GM06990 (cell line): ENCODE data around the gene ZNF710.

Experiments
- DNase-seq: peaks from one replicate; pipeline ENCODE4 v3.0.0-alpha.2; 2011; ENCODE audit not compliant: insufficient read length; ENCODE audit errors: extremely low read depth
- H3K27me3 ChIP-seq: replicated peaks from 2 replicates; pipeline ENCODE4 v1.6.0; 2011; ENCODE audit warnings: low read length; ENCODE audit not compliant: control insufficient read depth, insufficient read depth
- H3K36me3 ChIP-seq: 2 replicates; pipeline ENCODE4 v1.5.1; 2011; ENCODE audit warnings: low read length; ENCODE audit not compliant: control insufficient read depth, insufficient read depth
- H3K4me3 ChIP-seq: replicated peaks from 2 replicates; pipeline ENCODE4 v1.5.1; 2011; ENCODE audit warnings: low read depth, mild to moderate bottlenecking, control low read depth, low read length
- CTCF ChIP-seq: IDR thresholded peaks from 2 replicates; pipeline ENCODE4 v1.5.1; 2011; ENCODE audit warnings: low read length, control low read depth, mild to moderate bottlenecking, inconsistent platforms; ENCODE audit not compliant: insufficient read depth, poor library complexity, severe bottlenecking

ZNF710 gene

GRCh38 chr15:90042766-90043529 is 41.8 kb downstream of the ZNF710 start:
- H3K36me3 ChIP-seq = peaks cover 4% of the 10 kb centered on the region
- no peak for TF ChIP-seq CTCF
- no peak for DNase-seq
- H3K4me3 ChIP-seq = no peak overlapping the region
- no peaks in the 10 kb centered on the region for H3K27me3 ChIP-seq

- H3K4me3 ChIP-seq = no peak overlapping the region
- DNase-seq = no peak
- TF ChIP-seq CTCF = no peak
- no peaks in the 10 kb centered on the region for H3K27me3 ChIP-seq
- H3K36me3 ChIP-seq = peaks cover 4% of the 10 kb centered on the region
Observed at GRCh38 chr15:90043530-90044010, 42.4 kb downstream of the ZNF710 start.

GRCh38 chr15:90044191-90044590 is 43.1 kb downstream of the ZNF710 start:
- TF ChIP-seq CTCF = no peak

GRCh38 chr15:90044916-90045371 is 43.8 kb downstream of the ZNF710 start:
- peaks cover 4% of the 10 kb centered on the region for H3K36me3 ChIP-seq
- no peak for TF ChIP-seq CTCF
- H3K4me3 ChIP-seq = no peak overlapping the region
- no peak for DNase-seq
- no peaks in the 10 kb centered on the region for H3K27me3 ChIP-seq

More at GRCh38 chr15:90044191-90044590, 43.1 kb downstream of the ZNF710 start:
- Histone ChIP-seq H3K36me3 (peaks cover 4% of the 10 kb centered on the region), H3K4me3 (no peak overlapping the region), H3K27me3 (no peaks in the 10 kb centered on the region)
- no peak for DNase-seq

- Histone ChIP-seq H3K36me3 (peaks cover 4% of the 10 kb centered on the region), H3K27me3 (no peaks in the 10 kb centered on the region), H3K4me3 (no peak overlapping the region)
- DNase-seq = no peak
- no peak for TF ChIP-seq CTCF
Observed at GRCh38 chr15:90046289-90046688, 45.2 kb downstream of the ZNF710 start.
